ENCODE data around the gene SARDH. TPM values are rescaled to one million over a fixed set of nuclear protein-coding genes. Genes with fewer than 3 reads are reported as not detected.

Gene SARDH
- total and polyA plus RNA-seq, 9 of the 15 experiments (the other 6 are each of a cell fraction or from before 2014, with no cell fraction given): 0.14 TPM; not detected in 8

GRCh38 chr9:133780404-133780945 is 42.3 kb upstream of the SARDH start:
- TF ChIP-seq GTF2F1 (IDR thresholded peaks at IDR 0.05; ENCODE audit: low read depth, low read length) (no peak), E2F4 (CRISPR knock-in tag; IDR thresholded peaks at IDR 0.05; ENCODE audit: low read depth) (no peak), ZNF384 (IDR thresholded peaks at IDR 0.05; ENCODE audit: low read depth, low read length) (no peak), HNRNPH1 (optimal IDR thresholded peaks at IDR 0.05; ENCODE audit: low read depth, low read length) (no peak), AFF1 (IDR thresholded peaks at IDR 0.05; ENCODE audit: low read depth in 1 of 2, partially characterized antibody in 2 of 2) (no peak), NCOA2 (IDR thresholded peaks at IDR 0.05; ENCODE audit: partially characterized antibody in 2 of 2) (no peak), TCF7 (IDR thresholded peaks at IDR 0.05; ENCODE audit: borderline replicate concordance) (no peak)
- no peak for FAIRE-seq

More at GRCh38 chr9:133780404-133780945, 42.3 kb upstream of the SARDH start:
- H3K4me3 ChIP-seq: no peak overlapping the region
- intact Hi-C loops (cut with micrococcal nuclease) (no loop called here), in situ Hi-C loops (cut with MboI) (no loop called here)
- no peak overlapping the region for H3K9ac ChIP-seq (ENCODE audit: insufficient read depth in 1 of 2, low read depth in 2 of 2, low read length in 2 of 2)
- CTCF ChIA-PET (ENCODE audit: low intra/inter-chr PET ratio): interaction anchor here (0.9 kb wide), 1 partner anchor 15 kb away, joined by 3 read pairs; no protein-coding TSS in a partner anchor
- H3K27ac ChIP-seq (ENCODE audit: extremely low read depth, low read depth, low read length): no peak overlapping the region
- H3K9me1 ChIP-seq (ENCODE audit: control insufficient read depth, insufficient read depth, low read length): no peaks in the 10 kb centered on the region
- WGBS (ENCODE audit: insufficient coverage, low coverage, missing lambda C conversion rate): 4% methylated on average over 14 of the region's 15 CpGs
- DNase-seq (ENCODE audit: extremely low read depth in 1 of 4, low spot score in 3 of 4): no peak
- H3K79me2 ChIP-seq (ENCODE audit: control insufficient read depth, insufficient read depth, low read length): no peaks in the 10 kb centered on the region
- POLR2A ChIA-PET: interaction anchor here (0.6 kb wide), 1 partner anchor 217 kb away, joined by 3 read pairs; no protein-coding TSS in a partner anchor
- no peaks in the 10 kb centered on the region for H3K9me3 ChIP-seq (replicated peaks; ENCODE audit: control insufficient read depth, insufficient read depth, low read depth, low read length)
- H4K20me1 ChIP-seq (replicated peaks; ENCODE audit: control insufficient read depth, insufficient read depth, low read length): peaks cover 4% of the 10 kb centered on the region; the same call in 1 of the 2 replicates
- no peaks in the 10 kb centered on the region for H3K4me1 ChIP-seq (replicated peaks in 1 of 2; ENCODE audit: control insufficient read depth in 2 of 2, insufficient read depth in 2 of 2, low read length in 2 of 2)
- ATAC-seq: no peak
- H3K4me2 ChIP-seq (ENCODE audit: insufficient read depth, low read length): no peak overlapping the region
- BruUV-seq (replicated peaks): no TSS peak
- H3K36me3 ChIP-seq (ENCODE audit: control insufficient read depth, insufficient read depth, low read length): no peaks in the 10 kb centered on the region
- H2AFZ ChIP-seq (ENCODE audit: low read depth, low read length): no peak overlapping the region
- peaks cover 3 to 55% of the 10 kb centered on the region in 2 experiments; a peak in 4 of 5 replicates for H3K27me3 ChIP-seq (ENCODE audit: control insufficient read depth in 2 of 2, insufficient read depth in 2 of 2, low read length in 2 of 2)
